H7 (cell line): Measurements from ENCODE around the gene PDP2. TPM values are rescaled to one million over a fixed set of nuclear protein-coding genes. Genes with fewer than 3 reads are reported as not detected.
A peak's percentile ranks its signal among the peaks of the same experiment; 100 is the strongest.

Experiments used
- DNase-seq: peaks from one replicate; pipeline ENCODE4 v3.0.0; 2012
- H3K27me3 ChIP-seq: 2 replicates; pipeline ENCODE4 v1.6.0; 2011; ENCODE audit warnings: mild to moderate bottlenecking, low read length; ENCODE audit not compliant: control insufficient read depth, insufficient read depth
- H3K36me3 ChIP-seq: replicated peaks from 2 replicates; pipeline ENCODE4 v1.5.1; 2011; ENCODE audit warnings: low read length; ENCODE audit not compliant: control insufficient read depth, insufficient read depth
- H3K4me3 ChIP-seq: 2 replicates; pipeline ENCODE4 v1.5.1; 2011; ENCODE audit warnings: low read depth, mild to moderate bottlenecking, control low read depth, low read length, moderate library complexity; ENCODE audit not compliant: insufficient read depth
- total RNA-seq: library from RNA; depleted of rRNA; stranded (reverse); fragments of >200 nt; shearing (Covaris generic); gene quantifications from 2 replicates; pipeline ENCODE4 v1.2.3, GENCODE V29; 2014

The PDP2 gene
- total RNA-seq, 1 experiment from 2014 or later, result 10.5 TPM

DNA sequence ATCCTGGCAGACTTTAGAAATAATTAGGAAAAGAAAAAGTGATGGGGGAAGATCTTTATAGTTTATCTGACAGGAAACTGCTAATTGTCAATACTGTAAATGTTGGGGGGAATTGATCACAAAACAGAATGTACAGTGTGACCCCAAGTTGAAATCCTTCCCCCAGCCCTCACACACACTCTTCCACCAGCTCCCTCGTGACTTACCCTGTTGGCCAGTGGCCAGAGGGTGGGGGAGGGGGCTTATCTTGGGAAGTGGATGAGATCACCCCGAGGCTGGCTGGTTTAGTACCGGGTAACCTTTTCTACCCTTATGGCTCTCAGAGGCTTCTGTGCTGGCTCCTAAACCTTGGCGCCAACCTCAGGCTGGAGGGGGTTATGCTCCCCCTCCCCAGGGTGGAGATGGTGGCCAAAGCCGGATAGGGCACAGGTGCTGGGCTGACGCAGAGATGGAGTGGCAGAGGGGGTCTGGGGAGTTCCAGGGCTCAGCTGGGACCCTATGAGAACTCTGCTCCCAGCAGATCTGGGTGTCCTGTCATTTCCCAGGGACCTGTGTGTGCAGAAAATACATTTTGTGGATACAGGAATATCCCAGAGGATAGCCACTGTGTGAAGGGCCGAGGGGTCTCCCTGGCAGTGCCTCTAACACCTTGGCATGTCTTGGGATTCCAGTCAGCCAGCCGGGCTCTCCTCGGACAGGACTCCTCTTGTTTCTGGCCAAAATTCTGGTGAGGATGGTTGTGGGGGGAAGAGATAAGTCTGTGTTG lies 19.8 kb downstream of the PDP2 start:
- Histone ChIP-seq H3K4me3 (no peak overlapping the region), H3K27me3 (no peaks in the 10 kb centered on the region; the same call in 1 of the 2 replicates), H3K36me3 (no peaks in the 10 kb centered on the region)
- DNase-seq, result peak; percentile 83

DNA sequence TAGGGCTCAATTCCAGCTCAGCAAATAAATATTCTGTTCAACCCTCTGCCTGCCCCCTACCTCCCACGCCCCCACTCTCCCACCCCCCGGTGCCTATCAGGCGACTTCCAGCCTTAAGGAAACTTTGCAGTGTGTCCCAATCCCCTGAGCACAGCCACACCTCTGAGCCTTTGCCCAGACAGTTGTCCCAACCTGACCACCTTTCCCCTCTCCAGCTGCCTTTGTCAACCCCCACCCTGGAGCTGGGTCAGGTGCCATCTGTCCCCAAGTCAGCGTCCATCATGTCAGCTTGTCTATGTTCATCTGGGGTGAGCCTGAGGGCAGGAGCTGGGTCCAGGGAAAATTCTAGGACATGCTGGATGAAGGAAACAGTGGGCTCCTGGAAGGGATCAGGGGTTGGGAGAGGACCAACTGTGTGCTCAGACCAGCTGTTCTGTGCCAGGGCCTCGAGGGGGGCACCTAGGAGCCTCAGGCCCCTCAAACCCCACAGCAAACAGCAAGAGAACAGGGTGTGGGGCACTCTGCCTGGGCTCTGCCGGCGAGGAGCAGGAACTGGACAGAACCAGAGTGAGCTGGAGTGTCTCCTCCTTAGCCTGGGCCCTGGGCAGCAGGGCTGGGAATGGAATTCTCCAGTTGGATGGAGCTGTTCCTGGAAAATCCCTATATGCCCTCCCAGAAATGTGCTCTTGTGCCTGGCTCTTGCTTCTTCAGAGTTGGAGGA lies 20.6 kb downstream of the PDP2 start:
- H3K4me3 ChIP-seq, result no peak overlapping the region
- no peaks in the 10 kb centered on the region; the same call in 1 of the 2 replicates for H3K27me3 ChIP-seq
- H3K36me3 ChIP-seq, result no peaks in the 10 kb centered on the region
- peak; percentile 49 for DNase-seq

DNA sequence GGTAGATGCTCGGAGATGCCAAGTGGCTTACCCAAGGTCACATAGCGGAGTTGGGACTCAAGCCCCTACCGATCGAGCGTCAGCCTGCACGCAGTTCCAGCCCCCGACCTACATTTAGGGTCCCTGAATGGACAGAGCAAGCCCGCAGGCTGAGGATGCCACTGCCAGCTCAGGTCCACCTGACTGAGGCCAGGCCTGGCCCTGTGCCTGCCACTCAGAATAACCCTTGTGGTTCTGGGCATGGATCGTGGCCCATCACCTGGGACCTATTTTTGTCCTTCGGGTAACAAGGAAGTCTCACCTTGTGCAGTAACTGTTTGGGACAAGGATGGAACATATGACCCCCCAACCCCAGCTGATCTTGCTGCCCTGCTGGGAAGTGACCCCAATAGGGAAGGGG lies 21.3 kb downstream of the PDP2 start:
- H3K4me3 ChIP-seq, result no peak overlapping the region
- H3K36me3 ChIP-seq, result no peaks in the 10 kb centered on the region
- DNase-seq, result peak; percentile 31
- no peaks in the 10 kb centered on the region; the same call in 1 of the 2 replicates for H3K27me3 ChIP-seq

DNA sequence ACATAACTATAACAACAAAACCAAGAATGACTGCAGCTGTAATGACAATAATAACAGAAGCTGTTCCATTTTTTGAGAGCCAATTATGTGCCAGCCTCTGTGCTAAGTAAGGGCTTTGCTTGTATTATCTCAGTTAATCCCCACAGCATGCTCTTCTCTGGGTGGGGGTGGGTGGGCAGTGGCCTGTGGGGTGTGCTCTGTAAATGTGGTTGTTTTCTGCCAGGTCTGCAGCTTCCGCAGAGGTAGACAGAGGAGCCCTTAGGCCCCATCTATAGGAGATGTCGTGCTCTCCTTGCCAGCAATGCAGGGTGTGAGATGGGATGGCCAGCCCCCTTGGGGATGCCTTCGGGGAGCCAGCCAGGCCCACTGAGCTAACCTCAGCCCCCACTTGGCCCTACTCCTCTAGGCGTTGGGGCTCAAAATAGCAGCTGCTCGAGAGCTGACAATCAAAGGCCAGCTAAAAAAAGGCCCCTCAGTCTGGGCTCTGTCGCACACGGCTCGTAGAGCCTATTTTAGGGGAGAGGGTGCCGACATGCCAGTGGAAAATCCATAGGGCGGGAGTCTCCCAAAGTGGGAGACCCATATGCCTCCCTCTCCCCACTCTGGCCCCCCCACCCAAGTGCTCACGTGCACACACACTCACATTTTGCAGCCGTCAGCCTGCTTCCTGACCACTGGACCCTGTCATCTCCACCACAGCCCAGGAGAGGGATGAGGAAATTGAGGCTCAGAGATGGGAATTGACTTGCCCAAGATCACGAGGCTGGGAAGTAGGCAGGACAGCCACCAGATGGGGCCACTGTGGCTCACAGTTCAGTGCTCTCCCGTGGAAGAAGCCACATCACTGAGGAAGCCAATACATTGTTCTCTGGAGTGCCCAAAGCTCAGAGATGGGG lies 22.6 kb downstream of the PDP2 start:
- no peaks in the 10 kb centered on the region for H3K36me3 ChIP-seq
- DNase-seq, result peak; percentile 51
- H3K27me3 ChIP-seq, result no peaks in the 10 kb centered on the region; the same call in 1 of the 2 replicates
- H3K4me3 ChIP-seq, result no peak overlapping the region

DNA sequence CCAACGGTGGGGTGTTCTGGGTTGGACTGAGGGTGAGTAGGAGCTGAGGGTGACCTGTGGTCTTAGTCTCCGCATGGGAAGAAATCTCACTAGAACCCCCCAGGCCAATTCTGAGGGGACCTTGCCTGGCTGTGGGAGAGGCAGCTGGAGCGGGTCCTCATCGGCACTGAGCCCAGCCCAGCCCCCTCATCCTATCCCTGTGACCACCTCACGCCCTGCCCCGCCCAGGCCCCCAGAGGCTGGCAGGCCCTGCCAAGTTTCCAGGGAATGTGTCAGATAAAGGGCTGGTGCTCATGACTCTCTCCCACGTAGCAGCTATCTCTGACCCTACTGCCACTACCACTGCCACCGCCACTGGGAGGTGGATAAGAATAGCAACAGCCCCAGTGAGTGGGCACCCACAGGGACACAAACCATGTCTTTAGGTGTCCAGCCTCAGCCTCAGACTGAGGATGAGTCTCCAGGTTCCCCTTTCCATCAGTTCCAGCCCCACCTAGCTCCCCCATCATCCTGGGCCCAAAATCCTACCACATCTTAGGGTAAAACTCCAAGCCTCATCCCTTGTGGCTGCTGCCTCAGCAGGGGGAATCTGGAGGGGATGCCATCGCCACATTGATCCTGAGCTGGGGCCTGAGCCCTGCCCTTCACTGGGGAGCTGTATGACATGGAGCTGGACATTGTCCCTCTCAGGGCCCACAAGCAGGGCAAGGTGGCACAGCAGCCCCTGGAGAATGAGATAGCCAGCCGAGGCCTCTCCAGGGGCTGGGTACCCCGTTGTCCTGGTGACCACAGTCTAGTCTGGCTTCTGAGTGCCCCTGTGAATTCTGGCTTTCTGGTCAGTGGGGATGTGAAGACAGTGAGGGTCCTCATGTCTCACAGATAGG lies 23.5 kb downstream of the PDP2 start:
- Histone ChIP-seq H3K36me3 (no peaks in the 10 kb centered on the region), H3K4me3 (no peak overlapping the region), H3K27me3 (no peaks in the 10 kb centered on the region; the same call in 1 of the 2 replicates)
- DNase-seq, result peak; percentile 49

DNA sequence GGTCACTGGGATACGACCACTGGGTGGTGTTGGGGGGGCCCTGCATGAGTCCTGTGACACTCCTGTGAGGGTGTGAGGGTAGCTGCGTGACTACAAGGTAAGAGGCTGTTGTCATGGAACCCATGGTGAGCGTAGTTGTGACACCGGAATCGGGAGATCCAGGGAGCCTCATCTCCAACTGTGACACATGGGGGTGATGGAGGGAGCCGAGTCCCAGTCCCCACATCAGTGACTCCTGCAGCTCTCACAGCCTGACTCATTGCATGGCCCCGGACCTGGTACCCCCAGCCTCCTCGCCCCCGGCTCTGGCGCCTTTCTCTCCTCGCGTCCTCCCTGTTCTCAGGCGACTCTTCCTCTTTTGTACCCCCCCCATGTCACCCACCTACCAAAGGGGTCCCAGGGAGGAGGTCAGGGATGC lies 24.1 kb downstream of the PDP2 start:
- no peaks in the 10 kb centered on the region; the same call in 1 of the 2 replicates for H3K27me3 ChIP-seq
- peak; percentile 43 for DNase-seq
- no peaks in the 10 kb centered on the region for H3K36me3 ChIP-seq
- H3K4me3 ChIP-seq, result no peak overlapping the region

DNA sequence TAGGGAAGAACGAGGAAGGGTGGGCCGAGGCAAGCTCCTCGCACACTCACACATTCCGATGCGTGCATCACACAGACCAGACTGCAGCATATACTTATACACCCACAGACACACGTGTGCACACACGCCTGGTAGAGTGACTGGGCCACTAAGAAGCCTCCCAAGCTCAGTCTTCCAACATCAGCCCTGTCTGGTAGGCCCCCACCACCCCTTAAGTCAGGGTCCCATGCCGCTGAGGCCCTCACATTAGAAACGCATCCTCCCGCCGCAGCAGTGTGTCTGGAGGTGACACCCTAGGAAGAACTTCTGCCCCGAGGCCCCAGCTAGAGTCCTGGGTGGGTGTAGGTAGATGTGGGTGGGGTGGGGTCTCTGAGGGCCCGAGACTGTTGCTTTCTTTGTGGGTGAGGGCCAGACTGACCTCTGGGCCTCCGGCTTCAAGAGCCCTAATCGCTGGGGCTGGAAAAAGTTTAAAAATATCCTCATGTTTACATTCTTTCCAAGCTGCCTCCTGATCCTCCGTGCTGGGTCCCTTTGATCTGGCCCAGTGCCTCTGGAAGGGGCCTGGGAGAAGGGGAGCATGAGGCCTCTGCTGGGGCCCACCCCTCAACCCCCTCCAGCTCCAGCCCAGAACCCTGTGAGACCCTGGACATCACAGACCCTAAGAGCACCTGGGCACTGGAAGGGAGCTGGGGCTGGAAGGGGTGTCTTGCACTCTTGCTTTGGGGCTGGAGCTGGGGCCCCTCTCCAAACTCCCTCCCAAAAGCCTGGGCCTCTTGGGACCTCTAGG lies 24.7 kb downstream of the PDP2 start:
- no peaks in the 10 kb centered on the region; the same call in 1 of the 2 replicates for H3K27me3 ChIP-seq
- no peak overlapping the region for H3K4me3 ChIP-seq
- no peaks in the 10 kb centered on the region for H3K36me3 ChIP-seq
- DNase-seq, result peak; percentile 35

DNA sequence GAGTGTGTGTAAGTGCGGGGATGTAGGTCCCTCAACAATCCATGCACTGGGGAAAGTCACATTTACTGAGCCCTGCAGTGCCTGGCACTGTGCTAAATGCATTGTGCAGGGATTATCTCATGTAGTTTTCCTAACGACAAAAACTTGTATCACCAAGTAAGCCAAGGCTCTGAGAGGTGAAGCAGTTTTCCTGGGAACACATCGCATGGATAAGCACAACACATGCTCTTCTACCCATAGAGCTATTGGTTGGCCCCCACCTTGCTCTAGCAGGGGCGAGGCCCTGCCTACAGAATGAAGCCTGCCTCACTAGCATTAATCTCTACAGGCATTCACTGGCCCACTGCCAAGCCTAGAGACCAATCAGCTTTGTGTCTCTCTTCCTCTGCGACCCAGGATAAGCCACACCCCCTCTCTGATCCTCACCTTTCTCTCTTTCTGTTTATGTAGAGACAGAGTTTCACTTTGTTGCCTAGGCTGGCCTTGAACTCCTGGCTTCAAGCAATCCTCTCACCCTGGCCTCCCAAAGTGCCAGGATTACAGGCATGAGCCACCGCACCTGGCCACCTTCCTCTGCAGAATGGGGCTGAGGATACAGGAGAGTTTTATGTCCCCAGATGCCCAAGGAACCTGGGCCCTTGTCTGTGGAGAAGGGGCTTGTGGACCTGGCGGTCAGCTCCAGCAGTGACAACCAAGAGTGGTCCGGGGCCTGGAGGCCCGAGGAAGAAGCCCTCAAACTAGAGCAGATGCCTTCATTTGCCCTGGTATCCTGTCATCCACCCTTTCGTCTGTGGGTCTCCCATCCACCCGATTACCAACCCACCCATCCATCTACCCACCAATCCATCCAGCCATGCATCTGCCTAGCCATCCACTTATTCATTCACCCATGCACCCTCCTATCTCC lies 25.6 kb downstream of the PDP2 start:
- DNase-seq, result peak; percentile 90
- Histone ChIP-seq H3K4me3 (no peak overlapping the region), H3K36me3 (no peaks in the 10 kb centered on the region), H3K27me3 (no peaks in the 10 kb centered on the region; the same call in 1 of the 2 replicates)

DNA sequence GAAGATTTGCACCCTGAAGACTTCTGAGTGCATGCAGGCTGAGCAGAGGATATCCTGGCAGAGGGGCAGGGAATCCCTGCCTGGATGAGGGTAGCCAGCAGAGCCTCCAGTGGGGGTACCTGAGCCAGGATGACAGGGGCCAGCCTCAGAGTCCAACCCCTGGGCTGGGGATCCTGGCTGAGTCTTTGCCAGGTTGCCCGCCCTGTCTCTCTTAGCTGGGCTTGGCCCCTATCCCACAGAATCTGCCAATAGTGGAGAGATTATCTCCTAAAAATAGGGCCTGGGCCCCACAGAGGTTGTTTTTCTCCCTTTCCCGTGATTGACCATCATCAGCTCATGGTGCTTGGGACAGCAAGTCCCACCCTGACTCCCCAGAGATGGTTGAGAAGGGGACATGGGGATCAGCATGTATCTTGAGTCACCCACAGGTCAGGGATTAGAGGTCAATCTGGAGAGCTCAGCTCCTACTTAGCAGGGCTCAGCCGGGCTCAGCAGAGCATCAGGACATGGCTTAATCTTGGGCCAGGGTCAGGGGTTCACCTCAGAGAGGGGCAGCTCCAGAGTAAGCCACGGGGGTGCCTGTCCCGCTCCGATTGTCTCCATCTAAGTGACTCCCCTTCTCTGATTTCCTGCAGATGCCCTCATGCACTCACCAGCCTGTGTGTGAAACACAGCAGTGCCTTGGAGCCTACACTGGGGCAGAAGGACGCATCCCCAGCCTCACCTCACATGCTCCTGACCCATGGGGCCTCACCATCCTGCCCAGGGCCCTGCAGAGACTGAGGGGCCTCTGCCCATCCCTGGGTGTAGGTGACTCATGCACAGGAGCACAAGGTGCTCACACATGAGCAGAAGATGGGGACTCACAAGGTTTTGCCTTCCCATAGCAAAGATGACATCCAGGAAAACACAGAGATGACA lies 26.9 kb downstream of the PDP2 start:
- no peaks in the 10 kb centered on the region; the same call in 1 of the 2 replicates for H3K27me3 ChIP-seq
- no peak overlapping the region for H3K4me3 ChIP-seq
- peak; percentile 23 for DNase-seq
- no peaks in the 10 kb centered on the region for H3K36me3 ChIP-seq

DNA sequence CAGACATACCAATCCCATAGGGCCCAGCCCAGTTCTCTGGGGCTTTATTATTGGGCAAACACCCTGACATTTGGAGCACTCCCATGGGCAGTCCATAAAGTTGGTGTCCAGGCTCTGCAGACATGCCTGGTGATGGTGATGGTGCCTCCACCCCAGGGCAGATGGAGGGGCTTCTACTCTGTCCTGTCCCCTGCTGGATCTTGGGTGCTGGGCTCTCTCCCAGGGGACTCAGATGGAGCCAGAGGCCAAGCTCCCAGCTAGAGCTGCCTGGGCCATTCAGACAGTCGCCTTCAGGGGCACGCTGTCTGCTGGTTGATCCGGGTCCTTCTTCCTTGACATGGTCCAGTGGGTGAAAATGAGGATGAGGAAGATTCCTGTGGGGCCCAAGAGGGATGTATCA lies 27.8 kb downstream of the PDP2 start:
- Histone ChIP-seq H3K36me3 (no peaks in the 10 kb centered on the region), H3K4me3 (no peak overlapping the region), H3K27me3 (peaks cover 2% of the 10 kb centered on the region)
- peak; percentile 27 for DNase-seq

DNA sequence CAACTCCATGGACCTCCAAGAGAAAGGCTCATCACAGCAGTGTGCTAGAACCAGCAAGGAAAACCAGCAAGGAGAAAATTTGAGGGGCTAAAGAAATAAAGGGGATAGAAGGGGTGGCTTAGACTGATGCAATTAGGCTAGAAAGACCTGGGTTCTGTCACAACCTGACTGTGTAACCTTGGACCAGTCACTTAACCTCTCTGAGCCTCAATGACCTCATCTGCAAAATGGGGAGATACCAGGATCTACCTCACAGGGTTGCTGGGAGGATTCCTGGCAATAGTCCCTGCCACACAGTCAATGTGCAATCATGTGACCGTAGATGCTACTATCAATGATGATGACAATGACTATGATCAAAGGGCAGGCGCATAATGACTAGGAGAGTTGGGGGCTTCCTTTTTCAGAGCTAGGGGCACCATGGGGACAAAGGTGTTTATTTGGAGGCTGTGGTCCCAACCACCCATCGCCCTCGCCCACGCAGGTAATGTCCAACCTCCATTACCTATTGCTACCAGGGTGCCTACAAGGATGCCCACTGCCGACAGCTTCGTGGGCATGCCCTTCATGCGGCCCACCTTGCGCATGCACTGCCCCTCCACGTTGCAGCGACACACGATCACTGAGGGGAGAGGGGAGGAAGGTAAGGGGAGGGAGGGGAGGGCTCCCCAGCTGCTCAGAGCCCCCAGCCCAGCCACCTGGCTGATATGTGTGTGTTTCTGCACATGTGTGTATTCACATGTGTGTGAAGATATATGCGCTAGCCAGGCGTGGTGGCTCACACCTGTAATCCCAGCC lies 28.6 kb downstream of the PDP2 start:
- Histone ChIP-seq H3K4me3 (no peak overlapping the region), H3K27me3 (peaks cover 2% of the 10 kb centered on the region), H3K36me3 (no peaks in the 10 kb centered on the region)
- peak; percentile 22 for DNase-seq
